ENCODE results near the gene DMGDH.

DMGDH gene

GRCh38 chr5:79069488-79070349 is at the start of gene DMGDH, which contains the start of gene BHMT2:
Gene DMGDH, minus strand, starts transcription at chr5:79069674. Its CDS starts 54 bp downstream, at chr5:79069620.
Gene BHMT2, plus strand, starts transcription at chr5:79069767. Its CDS starts 16 bp downstream, at chr5:79069783.
- no peak within 1 kb of the TSS for H3K4me3 ChIP-seq (ENCODE audit: severe bottlenecking)
- no peaks in the 10 kb centered on the region for H3K9me3 ChIP-seq (ENCODE audit: severe bottlenecking)
- no peaks in the 10 kb centered on the region for H3K36me3 ChIP-seq (ENCODE audit: low read depth)
- H3K27ac ChIP-seq (ENCODE audit: poor library complexity, severe bottlenecking): no peak within 1 kb of the TSS
- no peak for TF ChIP-seq CTCF (IDR thresholded peaks at IDR 0.05; ENCODE audit: poor library complexity, severe bottlenecking)
- H3K27me3 ChIP-seq (ENCODE audit: insufficient read depth, poor library complexity, severe bottlenecking): no peaks in the 10 kb centered on the region
- ATAC-seq (ENCODE audit: low read depth) (peak; percentile 73), DNase-seq (ENCODE audit: low spot score) (no peak)
- no peaks in the 10 kb centered on the region for H3K4me1 ChIP-seq (ENCODE audit: insufficient read depth, poor library complexity, severe bottlenecking)

GRCh38 chr5:79112703-79113058 is 43.2 kb upstream of the DMGDH start:
- Histone ChIP-seq H3K36me3 (ENCODE audit: low read depth) (no peaks in the 10 kb centered on the region), H3K27me3 (ENCODE audit: insufficient read depth, poor library complexity, severe bottlenecking) (peaks cover 13% of the 10 kb centered on the region), H3K27ac (ENCODE audit: poor library complexity, severe bottlenecking) (no peak overlapping the region), H3K4me3 (ENCODE audit: severe bottlenecking) (no peak overlapping the region), H3K9me3 (ENCODE audit: severe bottlenecking) (no peaks in the 10 kb centered on the region), H3K4me1 (ENCODE audit: insufficient read depth, poor library complexity, severe bottlenecking) (no peaks in the 10 kb centered on the region)
- no peak for TF ChIP-seq CTCF (IDR thresholded peaks at IDR 0.05; ENCODE audit: poor library complexity, severe bottlenecking)
- DNase-seq (ENCODE audit: low spot score) (no peak), ATAC-seq (ENCODE audit: low read depth) (no peak)

- H3K27ac ChIP-seq (ENCODE audit: poor library complexity, severe bottlenecking): no peak overlapping the region
- no peaks in the 10 kb centered on the region for H3K9me3 ChIP-seq (ENCODE audit: severe bottlenecking)
- DNase-seq (ENCODE audit: low spot score) (no peak), ATAC-seq (ENCODE audit: low read depth) (0 out of 3 replicates have a peak, but pooled peaks have one; percentile 27)
- no peak for TF ChIP-seq CTCF (IDR thresholded peaks at IDR 0.05; ENCODE audit: poor library complexity, severe bottlenecking)
- peaks cover 13% of the 10 kb centered on the region for H3K27me3 ChIP-seq (ENCODE audit: insufficient read depth, poor library complexity, severe bottlenecking)
- no peaks in the 10 kb centered on the region for H3K36me3 ChIP-seq (ENCODE audit: low read depth)
- no peaks in the 10 kb centered on the region for H3K4me1 ChIP-seq (ENCODE audit: insufficient read depth, poor library complexity, severe bottlenecking)
- H3K4me3 ChIP-seq (ENCODE audit: severe bottlenecking): no peak overlapping the region
Observed at GRCh38 chr5:79111960-79112702, 42.7 kb upstream of the DMGDH start.

- Histone ChIP-seq H3K27ac (ENCODE audit: poor library complexity, severe bottlenecking) (no peak within 1 kb of the TSS), H3K27me3 (ENCODE audit: insufficient read depth, poor library complexity, severe bottlenecking) (peaks cover 13% of the 10 kb centered on the region), H3K9me3 (ENCODE audit: severe bottlenecking) (no peaks in the 10 kb centered on the region), H3K4me1 (ENCODE audit: insufficient read depth, poor library complexity, severe bottlenecking) (no peaks in the 10 kb centered on the region), H3K4me3 (ENCODE audit: severe bottlenecking) (no peak within 1 kb of the TSS), H3K36me3 (ENCODE audit: low read depth) (no peaks in the 10 kb centered on the region)
- no peak for ATAC-seq (ENCODE audit: low read depth)
- no peak for DNase-seq (ENCODE audit: low spot score)
- TF ChIP-seq CTCF (IDR thresholded peaks at IDR 0.05; ENCODE audit: poor library complexity, severe bottlenecking): no peak
Observed at GRCh38 chr5:79111387-79111959, 42.0 kb upstream of the DMGDH start, which contains the start of gene BHMT. Gene BHMT, plus strand, starts transcription at chr5:79111809. Its CDS starts 77 bp downstream, at chr5:79111886.
